Endodermal cell (in vitro differentiated cells): Measurements from ENCODE around the gene MMP1. TPM values are rescaled to one million over a fixed set of nuclear protein-coding genes. Genes with fewer than 3 reads are reported as not detected.
A peak's percentile ranks its signal among the peaks of the same experiment; 100 is the strongest.

ENCODE experiments used
- DNase-seq: peaks from one replicate; pipeline ENCODE4 v3.0.0-alpha.2; 2017
- H3K27ac ChIP-seq: 2 replicates; pipeline ENCODE4 v1.5.1; 2013; ENCODE audit warnings: mild to moderate bottlenecking, low read depth, low read length, moderate library complexity
- H3K27me3 ChIP-seq: 2 replicates; pipeline ENCODE4 v1.6.1; 2013; ENCODE audit warnings: mild to moderate bottlenecking, low read length, moderate library complexity; ENCODE audit not compliant: insufficient read depth, control insufficient read depth, poor library complexity, severe bottlenecking
- H3K36me3 ChIP-seq: 2 replicates; pipeline ENCODE4 v1.7.0; 2013; ENCODE audit warnings: mild to moderate bottlenecking, low read length, moderate library complexity; ENCODE audit not compliant: control insufficient read depth, insufficient read depth
- H3K4me1 ChIP-seq: one replicate; pipeline ENCODE4 v1.7.0; 2013; ENCODE audit warnings: low read length; ENCODE audit not compliant: control insufficient read depth, insufficient read depth
- H3K4me3 ChIP-seq: 2 replicates; pipeline ENCODE4 v1.5.1; 2013; ENCODE audit warnings: mild to moderate bottlenecking, low read length, moderate library complexity
- H3K9ac ChIP-seq: 2 replicates; pipeline ENCODE4 v1.6.1; 2013; ENCODE audit warnings: mild to moderate bottlenecking, low read length, moderate library complexity; ENCODE audit not compliant: poor library complexity, severe bottlenecking; ENCODE audit errors: extremely low read depth
- H3K9me3 ChIP-seq: 2 replicates; pipeline ENCODE4 v1.6.1; 2013; ENCODE audit warnings: mild to moderate bottlenecking, low read length, moderate library complexity; ENCODE audit not compliant: control insufficient read depth
- H3K27ac Mint-ChIP-seq: 2 replicates; pipeline ENCODE4 v1.8.0; 2020; ENCODE audit warnings: mixed read lengths
- H3K27me3 Mint-ChIP-seq: 2 replicates; pipeline ENCODE4 v1.8.0; 2021; ENCODE audit warnings: mild to moderate bottlenecking, mixed read lengths; ENCODE audit not compliant: insufficient read depth
- H3K36me3 Mint-ChIP-seq: 2 replicates; pipeline ENCODE4 v1.8.0; 2020; ENCODE audit warnings: low read depth, mixed read lengths
- H3K4me1 Mint-ChIP-seq: 2 replicates; pipeline ENCODE4 v1.8.0; 2020; ENCODE audit warnings: mixed read lengths
- H3K4me3 Mint-ChIP-seq: 2 replicates; pipeline ENCODE4 v1.8.0; 2020; ENCODE audit warnings: mild to moderate bottlenecking, moderate library complexity, mixed read lengths
- H3K9me3 Mint-ChIP-seq: 2 replicates; pipeline ENCODE4 v1.8.0; 2020; ENCODE audit warnings: mild to moderate bottlenecking, mixed read lengths
- WGBS, 2 experiments: methylation state at CpG; one replicate each; pipeline versions ENCODE4 v1.1.5 to v1.1.7; 2013; ENCODE audit warnings: missing lambda C conversion rate in 2 of 2, mixed read lengths in 1 of 2; ENCODE audit not compliant: insufficient coverage in 1 of 2, insufficient read length in 1 of 2; 5-methylcytosine and 5-hydroxymethylcytosine counted together
- total RNA-seq, 2 donors: library from RNA; stranded (reverse); fragmentation: NEBNext Ultra II Directional in 1 of 2; extraction: Animal tissue kit (Norgen Biotek cat#: 25700) in 1 of 2; gene quantifications; 2 replicates in 1 of 2; 3 replicates in 1 of 2; pipeline ENCODE4 v1.2.1, GENCODE V29; 2021
- TF ChIP-seq, protein P1 (sequence below): fragments of 200-600 bp; sonication (generic); conservative IDR thresholded peaks from 2 replicates; pipeline ENCODE4 v1.5.0; 2021; ENCODE audit warnings: antibody characterized with exemption, mild to moderate bottlenecking

The MMP1 gene
- total RNA-seq, 2 donors from 2014 or later: not detected

DNA sequence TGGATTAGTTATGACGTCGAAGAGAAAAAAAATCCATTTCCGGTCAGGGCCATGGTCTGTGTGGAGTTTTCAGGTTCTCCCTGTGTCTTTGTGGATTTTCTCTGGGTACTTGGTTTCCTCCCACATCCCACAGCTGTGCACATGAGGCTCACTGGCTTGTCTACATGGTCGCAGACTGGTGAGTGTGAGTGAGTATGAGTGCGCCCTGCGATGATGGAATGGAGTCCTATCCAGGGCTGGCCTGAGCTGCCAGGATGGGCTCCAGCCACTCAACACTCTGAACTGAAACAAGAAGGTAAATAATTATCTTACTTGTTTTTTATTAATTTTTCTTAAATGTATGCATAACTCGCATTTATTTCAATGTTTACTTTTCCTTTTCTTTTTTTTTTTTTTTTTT lies 34.7 kb upstream of the MMP1 start:
- Mint-ChIP-seq H3K27ac (no peak overlapping the region), H3K27me3 (peaks cover 9% of the 10 kb centered on the region), H3K36me3 (no peaks in the 10 kb centered on the region), H3K9me3 (no peaks in the 10 kb centered on the region), H3K4me3 (no peak overlapping the region), H3K4me1 (peaks cover 18% of the 10 kb centered on the region)
- WGBS, 2 experiments: 90% methylated on average over 7 of the region's 7 CpGs; no CpG with 5 or more reads in 1 of the 2 experiments
- Histone ChIP-seq H3K36me3 (no peaks in the 10 kb centered on the region), H3K9me3 (no peaks in the 10 kb centered on the region), H3K4me3 (no peak overlapping the region), H3K27me3 (no peaks in the 10 kb centered on the region), H3K9ac (no peak overlapping the region), H3K27ac (no peak overlapping the region), H3K4me1 (no peaks in the 10 kb centered on the region)
- DNase-seq: no peak
- TF ChIP-seq, protein P1, sequence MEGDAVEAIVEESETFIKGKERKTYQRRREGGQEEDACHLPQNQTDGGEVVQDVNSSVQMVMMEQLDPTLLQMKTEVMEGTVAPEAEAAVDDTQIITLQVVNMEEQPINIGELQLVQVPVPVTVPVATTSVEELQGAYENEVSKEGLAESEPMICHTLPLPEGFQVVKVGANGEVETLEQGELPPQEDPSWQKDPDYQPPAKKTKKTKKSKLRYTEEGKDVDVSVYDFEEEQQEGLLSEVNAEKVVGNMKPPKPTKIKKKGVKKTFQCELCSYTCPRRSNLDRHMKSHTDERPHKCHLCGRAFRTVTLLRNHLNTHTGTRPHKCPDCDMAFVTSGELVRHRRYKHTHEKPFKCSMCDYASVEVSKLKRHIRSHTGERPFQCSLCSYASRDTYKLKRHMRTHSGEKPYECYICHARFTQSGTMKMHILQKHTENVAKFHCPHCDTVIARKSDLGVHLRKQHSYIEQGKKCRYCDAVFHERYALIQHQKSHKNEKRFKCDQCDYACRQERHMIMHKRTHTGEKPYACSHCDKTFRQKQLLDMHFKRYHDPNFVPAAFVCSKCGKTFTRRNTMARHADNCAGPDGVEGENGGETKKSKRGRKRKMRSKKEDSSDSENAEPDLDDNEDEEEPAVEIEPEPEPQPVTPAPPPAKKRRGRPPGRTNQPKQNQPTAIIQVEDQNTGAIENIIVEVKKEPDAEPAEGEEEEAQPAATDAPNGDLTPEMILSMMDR: no peak

GRCh38 chr11:102831489-102832440 lies 33.8 kb upstream of the MMP1 start:
- 93 to 95% methylated on average over 18 to 38 of the region's 38 CpGs for WGBS, 2 experiments
- peak overlapping the region; percentile 56 for H3K4me3 Mint-ChIP-seq

DNA sequence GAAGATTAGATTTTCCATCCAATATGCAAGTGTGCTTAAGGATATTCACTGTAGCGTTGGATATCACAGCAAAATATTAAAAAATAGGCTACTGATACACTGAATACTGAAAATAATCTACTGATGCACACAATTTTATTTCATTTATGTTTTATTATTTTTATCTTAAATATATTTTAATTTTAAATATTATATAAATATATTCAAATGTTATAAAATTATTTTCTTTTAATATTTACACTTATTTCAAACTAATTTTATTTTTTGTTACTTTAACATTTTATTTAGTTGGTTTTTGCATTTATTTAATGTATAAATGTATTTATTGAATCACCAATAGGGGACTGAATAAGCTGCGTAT lies 33.1 kb upstream of the MMP1 start:
- TF ChIP-seq, protein P1: no peak
- Mint-ChIP-seq H3K9me3 (peaks cover 11% of the 10 kb centered on the region), H3K36me3 (no peaks in the 10 kb centered on the region), H3K4me3 (peak overlapping the region; percentile 56), H3K27ac (no peak overlapping the region), H3K27me3 (peaks cover 9% of the 10 kb centered on the region), H3K4me1 (peaks cover 10% of the 10 kb centered on the region)
- Histone ChIP-seq H3K36me3 (no peaks in the 10 kb centered on the region), H3K4me3 (no peak overlapping the region), H3K9me3 (no peaks in the 10 kb centered on the region), H3K27me3 (no peaks in the 10 kb centered on the region), H3K4me1 (no peaks in the 10 kb centered on the region), H3K9ac (no peak overlapping the region), H3K27ac (no peak overlapping the region)
- no peak for DNase-seq
- WGBS, 2 experiments: 87% methylated on average over 2 of the region's 2 CpGs; no CpG with 5 or more reads in 1 of the 2 experiments

More at GRCh38 chr11:102831489-102832440, 33.8 kb upstream of the MMP1 start:
- H3K9me3 Mint-ChIP-seq: peaks cover 5% of the 10 kb centered on the region
- no peaks in the 10 kb centered on the region for H3K36me3 ChIP-seq
- peaks cover 17% of the 10 kb centered on the region for H3K4me1 Mint-ChIP-seq
- no peak overlapping the region for H3K27ac ChIP-seq
- H3K36me3 Mint-ChIP-seq: no peaks in the 10 kb centered on the region
- no peak overlapping the region for H3K9ac ChIP-seq
- no peaks in the 10 kb centered on the region for H3K4me1 ChIP-seq
- H3K9me3 ChIP-seq: no peaks in the 10 kb centered on the region
- TF ChIP-seq, protein P1: peak; percentile 84
- DNase-seq: peak; percentile 92
- H3K27me3 ChIP-seq: no peaks in the 10 kb centered on the region
- peaks cover 9% of the 10 kb centered on the region for H3K27me3 Mint-ChIP-seq
- H3K4me3 ChIP-seq: no peak overlapping the region
- peak overlapping the region; percentile 37 for H3K27ac Mint-ChIP-seq
